ENCODE results near the gene FHOD3.
"Not testable (repeated sequence)": the region's sequence is repeated elsewhere in the genome, so short reads cannot be mapped to it uniquely, and the experiment has no call there.

FHOD3 gene

GRCh38 chr18:36813824-36814223 lies 516.3 kb downstream of the FHOD3 start:
- DNase-seq: no peak

GRCh38 chr18:36814994-36815393 lies 517.5 kb downstream of the FHOD3 start:
- DNase-seq: no peak

GRCh38 chr18:36816096-36816495 lies 518.6 kb downstream of the FHOD3 start:
- DNase-seq: not testable (repeated sequence)

DNA sequence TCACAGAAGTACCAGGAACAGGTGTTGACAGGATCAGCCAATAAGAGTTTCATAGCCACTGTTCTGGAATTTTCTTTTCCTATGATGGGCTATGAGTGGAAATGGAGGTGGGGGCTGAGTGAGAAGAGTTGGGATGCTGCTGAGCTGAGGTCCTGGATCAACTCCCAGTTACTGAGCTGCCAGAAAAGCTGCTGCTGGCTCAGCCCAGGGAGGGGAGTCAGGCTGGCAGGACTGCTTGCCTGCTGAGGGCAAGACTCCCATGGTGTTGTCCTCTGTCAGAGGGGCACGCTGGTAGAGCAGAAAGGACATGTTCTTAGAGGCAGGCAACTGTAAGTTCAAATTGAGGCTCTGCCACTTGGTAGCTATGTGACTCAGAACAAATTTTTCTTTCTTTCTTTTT lies 519.5 kb downstream of the FHOD3 start:
- no peak for DNase-seq

DNA sequence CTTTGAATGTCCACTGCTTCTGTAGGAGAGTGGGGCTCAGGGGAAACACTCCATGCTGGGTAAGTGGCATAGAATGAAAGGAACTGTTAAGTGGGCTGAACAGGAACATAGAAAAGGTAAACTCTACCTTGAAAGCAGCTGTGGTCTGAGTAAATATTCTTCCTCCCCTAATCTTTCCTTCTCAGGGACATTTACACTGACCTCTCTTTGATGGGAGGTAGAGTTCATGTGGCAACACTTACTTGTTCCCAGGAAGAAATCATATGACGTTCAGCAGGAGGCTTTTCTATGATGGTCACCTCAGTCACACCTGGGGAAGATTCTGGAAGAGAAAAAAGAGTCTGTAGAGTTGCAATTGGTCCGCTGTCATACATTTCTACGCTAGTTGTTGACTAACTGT lies 521.1 kb downstream of the FHOD3 start:
- DNase-seq: no peak

DNA sequence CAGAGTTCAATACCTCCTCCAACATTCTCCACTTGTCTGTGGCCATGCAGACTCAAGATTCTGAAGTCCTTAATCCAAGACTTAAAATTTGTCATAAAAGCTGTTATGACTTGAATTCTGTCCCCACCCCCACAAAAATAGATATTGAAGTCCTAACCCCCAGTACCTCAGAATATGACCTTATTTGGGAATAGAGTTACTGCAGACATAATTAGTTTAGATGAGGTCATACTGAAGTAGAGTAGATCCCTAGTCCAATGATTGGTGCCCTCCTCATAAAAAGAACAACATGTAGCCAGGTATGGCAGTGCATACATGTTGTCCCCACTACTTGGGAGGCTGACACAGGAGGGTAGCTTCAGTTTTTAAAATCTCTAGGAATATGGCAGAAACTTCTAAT lies 522.1 kb downstream of the FHOD3 start:
- no peak for DNase-seq

DNA sequence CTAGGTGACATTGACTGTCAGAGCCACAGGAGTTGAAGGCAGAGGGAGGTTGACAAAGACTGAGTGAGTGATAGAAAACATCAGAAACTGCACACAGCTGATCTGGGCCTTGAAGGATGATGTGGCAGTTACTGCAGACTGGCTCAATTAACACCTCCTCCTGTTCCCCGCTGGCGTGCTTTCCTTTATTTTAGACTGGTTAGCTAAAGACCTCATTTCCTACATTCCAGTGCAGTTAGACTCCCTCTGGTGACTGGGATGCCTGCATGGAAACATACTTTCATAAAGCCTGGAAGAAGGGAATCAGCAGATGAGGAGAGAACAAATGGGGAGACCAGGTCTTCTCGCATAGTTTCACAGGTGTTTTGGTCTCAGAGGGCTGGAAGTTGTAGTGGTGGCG lies 524.2 kb downstream of the FHOD3 start:
- DNase-seq: no peak

DNA sequence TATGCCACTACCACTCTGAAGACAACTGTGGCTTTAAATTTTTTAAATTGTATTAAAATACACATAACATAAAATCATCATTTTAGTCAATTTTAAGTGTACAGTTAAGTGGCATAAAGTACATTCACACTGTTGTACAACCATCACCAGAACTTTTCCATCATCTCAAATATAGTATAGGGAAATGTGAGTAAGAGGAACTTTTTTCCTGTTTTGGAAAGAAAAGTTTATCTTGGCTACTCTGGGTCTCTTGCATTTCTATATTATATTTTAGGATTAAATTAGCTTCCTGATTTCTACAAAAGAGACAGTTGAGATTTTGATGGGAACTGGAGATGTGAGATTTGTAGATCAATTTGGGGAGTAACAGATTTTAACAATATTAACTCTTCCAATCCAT lies 528.0 kb downstream of the FHOD3 start:
- no peak for DNase-seq

DNA sequence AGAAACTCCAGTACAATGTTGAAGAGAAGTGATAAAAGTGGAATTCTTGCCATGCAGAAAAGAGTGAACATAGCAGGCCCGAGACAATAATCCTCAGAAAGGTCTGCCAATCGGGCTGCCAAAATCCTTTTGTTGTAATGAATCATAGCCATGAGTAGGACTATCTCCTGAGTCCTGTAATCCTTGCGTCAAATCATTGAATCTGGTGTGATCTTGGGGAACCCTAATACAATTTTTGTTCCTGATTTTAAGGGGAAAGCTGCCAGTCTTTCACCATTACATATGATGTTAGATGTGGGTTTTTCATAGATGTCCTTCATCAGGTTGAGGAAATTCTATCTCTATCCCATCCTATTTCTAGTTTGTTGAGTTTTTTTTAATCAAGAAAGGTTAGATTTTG lies 529.0 kb downstream of the FHOD3 start:
- no peak for DNase-seq

DNA sequence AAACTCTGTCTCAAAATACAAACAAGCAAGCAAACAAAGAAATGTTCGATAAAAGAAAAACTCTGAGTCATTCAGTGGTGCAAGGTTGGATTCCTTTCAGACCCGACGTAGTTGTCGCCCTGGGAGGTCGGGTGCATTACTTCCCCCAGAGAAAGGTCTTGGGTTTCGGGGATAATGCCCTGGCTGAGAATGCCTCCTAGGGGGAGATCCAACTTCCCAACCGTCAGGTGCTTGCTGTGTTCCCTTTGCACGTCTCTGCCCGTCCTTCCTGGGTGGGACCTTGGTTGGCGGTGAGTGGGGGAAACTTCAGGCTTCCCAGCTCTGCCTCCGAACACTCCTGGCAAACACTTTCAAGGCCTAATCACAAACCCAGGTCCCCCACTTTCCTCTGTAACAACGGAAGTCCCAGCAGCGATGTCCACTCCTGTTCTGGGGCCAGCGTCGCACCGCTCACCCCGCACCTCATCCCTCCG lies 530.7 kb downstream of the FHOD3 start:
- peak; percentile 21 for DNase-seq

GRCh38 chr18:36828630-36829361 lies 531.3 kb downstream of the FHOD3 start, which contains the start of the genes KIAA1328 and TPGS2:
Gene KIAA1328 (plus strand): TSS chr18:36829127. CDS start chr18:36829139, 12 bp downstream.
Gene TPGS2 (minus strand): TSS chr18:36829002. CDS start chr18:36828767, 235 bp downstream.
- DNase-seq: peak; percentile 84

All from effector CD4-positive, alpha-beta T cell (primary cell).